Measurements from ENCODE around the gene HBM.

The HBM gene

GRCh38 chr16:180681-181564, 15.1 kb downstream of the HBM start:
- peaks cover 6 to 16% of the 10 kb centered on the region in 2 experiments for H3K4me1 ChIP-seq (ENCODE audit: control insufficient read depth in 1 of 2, insufficient read depth in 1 of 2, low read depth in 1 of 2, low read length in 1 of 2)
- H3K36me3 ChIP-seq = peaks cover 15% of the 10 kb centered on the region
- H3K9me3 ChIP-seq = no peaks in the 10 kb centered on the region
- H3K4me3 ChIP-seq (ENCODE audit: low read depth in 1 of 2, low read length in 1 of 2) = peak overlapping the region in 1 of 2 experiments; percentile 53
- no peak for TF ChIP-seq CTCF (IDR thresholded peaks at IDR 0.05)
- H3K27ac ChIP-seq = no peak overlapping the region
- peaks cover 58% of the 10 kb centered on the region for H3K27me3 ChIP-seq

DNA sequence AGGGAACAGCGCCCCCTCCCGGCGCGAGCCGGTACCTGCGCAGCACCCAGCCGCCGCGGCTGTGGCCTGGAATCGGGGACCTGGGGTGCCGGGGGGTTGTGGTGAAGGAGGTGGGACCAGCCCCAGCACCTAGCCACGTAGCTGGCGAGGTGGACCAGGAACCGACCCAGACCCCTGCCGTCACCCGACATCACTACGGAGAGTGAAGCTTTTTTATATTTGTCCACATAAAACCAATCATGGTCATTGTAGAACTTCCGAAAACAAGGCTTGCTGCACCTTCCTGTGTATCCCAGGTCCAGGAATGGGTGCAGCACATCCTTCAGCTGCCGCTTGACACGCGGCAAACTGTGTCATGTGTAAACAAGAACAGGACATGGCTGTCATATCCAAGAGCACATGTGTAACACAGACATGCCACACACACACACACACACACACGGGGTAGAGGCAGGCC, 15.8 kb downstream of the HBM start:
- peaks cover 15% of the 10 kb centered on the region for H3K36me3 ChIP-seq
- TF ChIP-seq CTCF (IDR thresholded peaks at IDR 0.05) = peak; percentile 94
- no peaks in the 10 kb centered on the region for H3K9me3 ChIP-seq
- H3K4me1 ChIP-seq (ENCODE audit: control insufficient read depth in 1 of 2, insufficient read depth in 1 of 2, low read depth in 1 of 2, low read length in 1 of 2) = peaks cover 6 to 16% of the 10 kb centered on the region in 2 experiments
- H3K4me3 ChIP-seq (ENCODE audit: low read depth in 1 of 2, low read length in 1 of 2) = peak overlapping the region in 1 of 2 experiments; percentile 53
- H3K27me3 ChIP-seq = peaks cover 53% of the 10 kb centered on the region
- H3K27ac ChIP-seq = no peak overlapping the region

GRCh38 chr16:183005-183404, 17.2 kb downstream of the HBM start:
- peaks cover 24% of the 10 kb centered on the region for H3K36me3 ChIP-seq
- no peak overlapping the region for H3K4me3 ChIP-seq (ENCODE audit: low read depth in 1 of 2, low read length in 1 of 2)
- no peak overlapping the region for H3K27ac ChIP-seq
- no peaks in the 10 kb centered on the region for H3K9me3 ChIP-seq
- no peak for TF ChIP-seq CTCF (IDR thresholded peaks at IDR 0.05)
- H3K27me3 ChIP-seq = peaks cover 41% of the 10 kb centered on the region
- H3K4me1 ChIP-seq (ENCODE audit: control insufficient read depth in 1 of 2, insufficient read depth in 1 of 2, low read depth in 1 of 2, low read length in 1 of 2) = peaks cover 6 to 16% of the 10 kb centered on the region in 2 experiments

- Histone ChIP-seq H3K4me1 (ENCODE audit: control insufficient read depth in 1 of 2, insufficient read depth in 1 of 2, low read depth in 1 of 2, low read length in 1 of 2) (peaks cover 6 to 14% of the 10 kb centered on the region in 2 experiments), H3K4me3 (ENCODE audit: low read depth in 1 of 2, low read length in 1 of 2) (no peak overlapping the region), H3K9me3 (no peaks in the 10 kb centered on the region), H3K27ac (no peak overlapping the region), H3K36me3 (peaks cover 45% of the 10 kb centered on the region), H3K27me3 (peaks cover 19% of the 10 kb centered on the region)
- no peak for TF ChIP-seq CTCF (IDR thresholded peaks at IDR 0.05)
Observed at GRCh38 chr16:185213-185612, 19.4 kb downstream of the HBM start.

GRCh38 chr16:185691-186090, 19.9 kb downstream of the HBM start:
- H3K9me3 ChIP-seq = no peaks in the 10 kb centered on the region
- TF ChIP-seq CTCF (IDR thresholded peaks at IDR 0.05) = no peak
- peaks cover 50% of the 10 kb centered on the region for H3K36me3 ChIP-seq
- peaks cover 14% of the 10 kb centered on the region for H3K27me3 ChIP-seq
- no peak overlapping the region for H3K4me3 ChIP-seq (ENCODE audit: low read depth in 1 of 2, low read length in 1 of 2)
- peaks cover 6 to 9% of the 10 kb centered on the region in 2 experiments for H3K4me1 ChIP-seq (ENCODE audit: control insufficient read depth in 1 of 2, insufficient read depth in 1 of 2, low read depth in 1 of 2, low read length in 1 of 2)
- no peak overlapping the region for H3K27ac ChIP-seq
